Thyroid gland (tissue), 4 donors: ENCODE measurements around the gene GTPBP6.

Source experiments
- CTCF ChIP-seq, 6 experiments: fragments of 200-600 bp in 3 of 6; fragments of 450-650 bp in 3 of 6; sonication (generic) in 3 of 6; IDR thresholded peaks; one replicate each; pipeline ENCODE4 v1.5.1; 2016 to 2019; ENCODE audit warnings: antibody characterized with exemption in 6 of 6, mild to moderate bottlenecking in 2 of 6, inconsistent platforms in 1 of 6, moderate library complexity in 1 of 6
- POLR2A ChIP-seq, 2 donors: fragments of 450-650 bp; IDR thresholded peaks; one replicate each; pipeline ENCODE4 v1.6.1; 2017; ENCODE audit warnings: antibody characterized with exemption in 2 of 2, mild to moderate bottlenecking in 2 of 2, moderate library complexity in 1 of 2

GRCh38 chrX:338836-339400, 20.3 kb upstream of the GTPBP6 start:
- TF ChIP-seq CTCF (IDR thresholded peaks at IDR 0.05), result no peak
- no peak for TF ChIP-seq POLR2A (IDR thresholded peaks at IDR 0.05)
